Neuronal stem cell (in vitro differentiated cells): ENCODE results near the gene MYO10.
A peak's percentile ranks its signal among the peaks of the same experiment; 100 is the strongest.
"Not testable (repeated sequence)": the region's sequence is repeated elsewhere in the genome, so short reads cannot be mapped to it uniquely, and the experiment has no call there.

Source experiments
- DNase-seq: peaks from one replicate; pipeline ENCODE4 v3.0.0-alpha.2; 2013; ENCODE audit warnings: low spot score
- H2AFZ ChIP-seq: one replicate; pipeline ENCODE4 v1.6.1; 2013; ENCODE audit warnings: mild to moderate bottlenecking, low read length, inconsistent platforms
- H2AK5ac ChIP-seq: 2 replicates; pipeline ENCODE4 v1.6.1; 2013; ENCODE audit warnings: low read depth, mild to moderate bottlenecking, inconsistent platforms, low read length, moderate library complexity, mixed read lengths
- H2BK120ac ChIP-seq: 2 replicates; pipeline ENCODE4 v1.6.1; 2013; ENCODE audit warnings: low read depth, mild to moderate bottlenecking, inconsistent platforms, low read length, moderate library complexity, mixed read lengths
- H2BK12ac ChIP-seq: one replicate; pipeline ENCODE4 v1.6.1; 2013; ENCODE audit warnings: low read length, inconsistent platforms
- H2BK15ac ChIP-seq: 2 replicates; pipeline ENCODE4 v1.6.1; 2013; ENCODE audit warnings: mild to moderate bottlenecking, low read length, inconsistent platforms, mixed read lengths
- H2BK5ac ChIP-seq: one replicate; pipeline ENCODE4 v1.6.1; 2013; ENCODE audit warnings: inconsistent platforms, mild to moderate bottlenecking, low read length, moderate library complexity
- H3K14ac ChIP-seq: one replicate; pipeline ENCODE4 v1.6.1; 2013; ENCODE audit warnings: low read length, inconsistent platforms
- H3K18ac ChIP-seq: 2 replicates; pipeline ENCODE4 v1.6.1; 2013; ENCODE audit warnings: low read length, inconsistent platforms
- H3K23ac ChIP-seq: 2 replicates; pipeline ENCODE4 v1.6.1; 2013; ENCODE audit warnings: low read depth, mild to moderate bottlenecking, mixed read lengths, low read length, inconsistent platforms; ENCODE audit not compliant: poor library complexity
- H3K27ac ChIP-seq: replicated peaks from 3 replicates; pipeline ENCODE4 v1.5.1; 2013; ENCODE audit warnings: low read length, inconsistent platforms
- H3K27me3 ChIP-seq, 3 experiments: 2 replicates each; pipeline ENCODE4 v1.6.1; 2013; ENCODE audit warnings: low read length in 3 of 3, mild to moderate bottlenecking in 2 of 3, inconsistent platforms in 1 of 3, low read depth in 1 of 3, mixed read lengths in 1 of 3, moderate library complexity in 1 of 3; ENCODE audit not compliant: control insufficient read depth in 3 of 3, insufficient read depth in 3 of 3
- H3K36me3 ChIP-seq, 2 donors: replicated peaks in 1 of 2; 2 replicates each; pipeline ENCODE4 v1.6.1; 2013; ENCODE audit warnings: low read length in 2 of 2; ENCODE audit not compliant: control insufficient read depth in 2 of 2, insufficient read depth in 2 of 2
- H3K4ac ChIP-seq: 2 replicates; pipeline ENCODE4 v1.6.1; 2013; ENCODE audit warnings: inconsistent platforms, mild to moderate bottlenecking, low read length, moderate library complexity
- H3K4me1 ChIP-seq, 2 donors: 1 replicate in 1 of 2; 2 replicates in 1 of 2; pipeline ENCODE4 v1.6.1; 2013; ENCODE audit warnings: low read length in 2 of 2, low read depth in 1 of 2; ENCODE audit not compliant: control insufficient read depth in 2 of 2, insufficient read depth in 1 of 2
- H3K4me2 ChIP-seq: one replicate; pipeline ENCODE4 v1.6.1; 2013; ENCODE audit warnings: mild to moderate bottlenecking, low read length, inconsistent platforms; ENCODE audit not compliant: insufficient read depth, poor library complexity, severe bottlenecking
- H3K4me3 ChIP-seq, 2 donors: 2 replicates each; pipeline ENCODE4 v1.5.1; 2013; ENCODE audit warnings: low read length in 2 of 2, mild to moderate bottlenecking in 2 of 2, inconsistent platforms in 1 of 2, moderate library complexity in 1 of 2
- H3K79me1 ChIP-seq: one replicate; pipeline ENCODE4 v1.6.1; 2013; ENCODE audit warnings: low read depth, mild to moderate bottlenecking, inconsistent platforms, low read length, moderate library complexity
- H3K9ac ChIP-seq: one replicate; pipeline ENCODE4 v1.6.1; 2013; ENCODE audit warnings: mild to moderate bottlenecking, low read depth, low read length, inconsistent platforms; ENCODE audit not compliant: poor library complexity
- H3K9me3 ChIP-seq, 2 donors: replicated peaks in 1 of 2; 2 replicates each; pipeline versions ENCODE3 to v1.6.1; 2013; ENCODE audit warnings: low read length in 2 of 2, mild to moderate bottlenecking in 2 of 2, inconsistent platforms in 1 of 2, low read depth in 1 of 2, mixed read lengths in 1 of 2, moderate library complexity in 1 of 2; ENCODE audit not compliant: control insufficient read depth in 2 of 2, insufficient read depth in 1 of 2
- H4K8ac ChIP-seq: one replicate; pipeline ENCODE4 v1.6.1; 2013; ENCODE audit warnings: low read depth, mild to moderate bottlenecking, inconsistent platforms, low read length, moderate library complexity
- H4K91ac ChIP-seq: one replicate; pipeline ENCODE4 v1.6.1; 2013; ENCODE audit warnings: low read length, low read depth, mild to moderate bottlenecking, inconsistent platforms; ENCODE audit not compliant: poor library complexity
- WGBS, 2 donors: extraction: QIAGEN DNeasy Blood & Tissue Kit; methylation state at CpG; one replicate each; pipeline ENCODE4 v1.1.7; 2013; ENCODE audit warnings: missing lambda C conversion rate in 2 of 2, mixed read lengths in 1 of 2; ENCODE audit not compliant: insufficient read length in 2 of 2, insufficient replicate concordance in 1 of 2; ENCODE audit errors: extremely low coverage in 2 of 2; 5-methylcytosine and 5-hydroxymethylcytosine counted together

The MYO10 gene

DNA sequence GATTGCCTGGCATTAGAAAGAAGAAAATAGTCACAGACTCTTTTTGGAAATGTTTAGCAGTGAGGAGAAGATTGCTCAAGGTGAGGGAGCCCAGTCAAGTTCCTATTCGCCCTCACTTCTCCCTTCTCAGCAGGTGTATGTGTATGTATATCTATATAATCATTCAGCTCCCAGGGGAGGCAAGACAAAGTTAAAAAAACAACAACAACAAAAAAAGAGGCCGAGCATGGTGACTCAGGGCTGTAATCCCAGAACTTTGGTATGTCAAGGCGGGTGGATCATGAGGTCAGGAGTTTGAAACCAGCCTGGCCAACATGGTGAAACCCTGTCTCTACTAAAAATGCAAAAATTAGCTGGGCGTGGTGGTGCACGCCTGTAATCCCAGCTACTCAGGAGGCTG lies 197.7 kb downstream of the MYO10 start:
- H2BK5ac ChIP-seq, H4K91ac ChIP-seq, DNase-seq, H3K4me3 ChIP-seq, H3K23ac ChIP-seq, H3K9ac ChIP-seq, H2AK5ac ChIP-seq, H2AFZ ChIP-seq, H3K18ac ChIP-seq, H2BK120ac ChIP-seq, H3K79me1 ChIP-seq, H2BK12ac ChIP-seq, H3K27me3 ChIP-seq, H3K14ac ChIP-seq, H3K36me3 ChIP-seq, H3K9me3 ChIP-seq, H3K4ac ChIP-seq, H2BK15ac ChIP-seq, H4K8ac ChIP-seq: not testable (repeated sequence)
- H3K27ac ChIP-seq = peak overlapping the region; percentile 76
- no CpG with 5 or more reads among the region's 5 CpGs for WGBS, 2 donors
- H3K4me2 ChIP-seq = peak overlapping the region; percentile 28
- H3K4me1 ChIP-seq = peaks cover 36 to 49% of the 10 kb centered on the region in 2 donors

DNA sequence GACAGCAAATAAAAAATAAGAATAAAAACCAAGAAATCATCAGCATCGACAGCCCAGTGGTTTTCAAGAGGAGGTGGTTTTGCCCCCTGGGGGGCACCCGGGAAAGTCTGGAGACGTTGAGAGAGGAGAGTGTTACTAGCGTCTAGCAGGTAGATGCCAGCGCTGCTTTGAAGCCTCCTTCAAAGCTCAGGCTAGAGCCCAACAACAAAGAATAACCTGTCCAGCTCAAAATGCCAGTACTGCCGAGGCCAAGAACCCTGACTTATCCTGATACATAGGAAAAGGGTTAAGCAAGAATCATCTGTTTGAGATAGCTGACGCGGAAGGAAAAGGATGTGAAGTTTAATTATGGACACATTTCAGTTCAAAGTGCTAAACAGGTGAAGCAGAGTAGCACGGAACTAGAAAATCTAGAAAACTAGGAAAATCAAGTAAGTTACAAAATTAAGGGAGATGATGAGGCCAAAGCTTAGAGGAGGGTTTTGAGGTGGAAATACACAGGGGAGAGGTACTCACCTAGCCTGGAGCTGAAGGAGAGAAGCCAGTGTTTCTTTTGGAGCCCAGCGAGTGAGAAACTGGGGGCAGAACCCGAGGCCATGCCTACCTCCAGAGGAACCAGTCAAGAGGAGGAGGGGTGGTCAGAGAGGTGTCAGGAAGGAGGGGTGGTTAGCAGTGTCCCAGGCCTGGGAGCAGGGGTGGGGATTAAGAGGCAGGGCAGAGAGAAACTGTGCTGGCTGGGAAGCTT lies 198.3 kb downstream of the MYO10 start:
- Histone ChIP-seq H2BK12ac (no peak overlapping the region), H3K27ac (peak overlapping the region; percentile 76), H3K23ac (no peak overlapping the region), H3K79me1 (peaks cover 5% of the 10 kb centered on the region), H4K91ac (no peak overlapping the region), H2AFZ (no peak overlapping the region), H3K4me3 (no peak overlapping the region), H2BK5ac (no peak overlapping the region), H2AK5ac (no peak overlapping the region), H2BK15ac (no peak overlapping the region), H3K9me3 (no peaks in the 10 kb centered on the region), H3K4ac (no peak overlapping the region), H3K18ac (peak overlapping the region; percentile 53), H4K8ac (no peak overlapping the region), H3K14ac (no peak overlapping the region), H3K4me1 (peaks cover 32 to 52% of the 10 kb centered on the region in 2 donors), H3K27me3 (no peaks in the 10 kb centered on the region), H2BK120ac (no peak overlapping the region), H3K4me2 (peak overlapping the region; percentile 28), H3K36me3 (peaks cover 0 to 4% of the 10 kb centered on the region in 2 donors), H3K9ac (no peak overlapping the region)
- DNase-seq = no peak
- no CpG with 5 or more reads among the region's 11 CpGs for WGBS, 2 donors

DNA sequence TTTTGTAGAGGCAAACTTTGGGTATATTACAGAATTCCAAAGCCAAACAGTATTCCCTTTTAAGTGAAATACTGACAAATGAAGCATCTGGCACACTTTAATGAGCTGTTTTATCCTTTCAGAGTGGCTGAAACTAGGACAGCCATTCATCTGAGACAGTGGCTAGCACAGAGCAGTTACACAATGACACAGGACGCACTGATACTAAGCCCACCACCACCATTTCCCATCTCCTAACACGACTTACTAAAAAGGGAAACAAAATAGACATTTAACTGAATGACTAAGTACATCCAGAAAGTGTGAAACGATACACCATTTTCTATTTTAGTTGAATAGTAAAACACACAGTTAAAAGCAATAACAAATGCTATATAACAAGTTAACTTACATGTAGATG lies 198.9 kb downstream of the MYO10 start:
- Histone ChIP-seq H4K8ac (no peak overlapping the region), H3K4ac (no peak overlapping the region), H3K36me3 (peaks cover 0 to 4% of the 10 kb centered on the region in 2 donors), H3K14ac (no peak overlapping the region), H3K18ac (no peak overlapping the region), H2BK5ac (no peak overlapping the region), H3K27ac (peak overlapping the region; percentile 76), H3K23ac (no peak overlapping the region), H3K27me3 (no peaks in the 10 kb centered on the region), H3K79me1 (peaks cover 5% of the 10 kb centered on the region), H3K4me3 (no peak overlapping the region), H3K4me2 (no peak overlapping the region), H2AK5ac (no peak overlapping the region), H2AFZ (no peak overlapping the region), H2BK120ac (no peak overlapping the region), H2BK15ac (no peak overlapping the region), H3K4me1 (peaks cover 32 to 54% of the 10 kb centered on the region in 2 donors), H3K9me3 (no peaks in the 10 kb centered on the region), H4K91ac (no peak overlapping the region), H2BK12ac (no peak overlapping the region), H3K9ac (no peak overlapping the region)
- no peak for DNase-seq
- no CpG with 5 or more reads among the region's 3 CpGs for WGBS, 2 donors

DNA sequence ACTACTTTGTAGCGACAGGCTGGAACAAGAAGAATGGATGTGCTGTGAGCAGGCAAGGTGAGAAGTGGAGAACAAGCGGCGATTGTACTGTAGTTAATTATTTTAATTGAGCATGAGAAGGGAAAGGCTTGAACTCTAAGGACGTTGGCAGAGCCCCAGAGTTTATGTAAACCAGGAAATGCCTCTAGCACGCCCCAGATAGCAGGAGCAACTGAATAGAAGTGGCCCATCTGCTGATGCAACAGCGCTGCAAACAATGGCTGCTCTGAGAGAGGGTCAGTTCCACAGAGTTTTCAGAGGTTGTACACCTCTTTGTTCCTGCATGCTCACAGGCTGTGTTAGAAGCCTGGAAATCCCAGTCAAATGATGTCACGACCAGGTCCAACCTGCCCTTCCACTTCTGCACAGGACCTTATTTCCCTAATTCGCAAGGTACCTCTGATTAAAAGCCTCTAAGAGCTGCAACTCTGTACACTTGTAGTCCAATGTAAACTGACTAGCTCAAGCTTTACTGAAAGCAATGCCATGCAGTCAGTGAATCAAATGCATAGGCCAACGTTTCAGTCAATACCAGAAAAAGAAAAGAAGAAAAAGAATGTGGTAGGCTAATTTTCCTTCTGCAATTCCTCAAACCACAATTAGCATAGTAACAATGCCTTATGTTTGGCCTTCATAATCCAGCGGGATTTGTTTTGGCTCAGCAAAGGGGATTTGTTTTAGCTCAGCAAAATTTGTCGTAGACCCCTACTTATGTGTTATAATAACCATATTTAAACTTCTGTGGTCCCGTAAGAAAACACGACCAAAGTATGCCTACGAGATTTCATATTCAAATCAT lies 199.7 kb downstream of the MYO10 start:
- DNase-seq = no peak
- Histone ChIP-seq H3K4ac (no peak overlapping the region), H3K23ac (no peak overlapping the region), H3K27me3 (no peaks in the 10 kb centered on the region), H4K8ac (no peak overlapping the region), H3K4me2 (peak overlapping the region; percentile 37), H2BK120ac (no peak overlapping the region), H4K91ac (no peak overlapping the region), H3K9me3 (no peaks in the 10 kb centered on the region), H3K18ac (no peak overlapping the region), H3K36me3 (peaks cover 0 to 9% of the 10 kb centered on the region in 2 donors), H3K9ac (no peak overlapping the region), H2AFZ (peak overlapping the region; percentile 47), H3K14ac (no peak overlapping the region), H2BK15ac (no peak overlapping the region), H2BK12ac (no peak overlapping the region), H3K4me3 (peak overlapping the region in 1 of 2 donors; percentile 14), H3K79me1 (peaks cover 5% of the 10 kb centered on the region), H2BK5ac (no peak overlapping the region), H2AK5ac (no peak overlapping the region), H3K4me1 (peaks cover 34 to 56% of the 10 kb centered on the region in 2 donors), H3K27ac (peak overlapping the region; percentile 89)
- no CpG with 5 or more reads among the region's 14 CpGs for WGBS, 2 donors
